Glutamatergic neuron (in vitro differentiated cells): ENCODE measurements around the gene PAPPA2. TPM values are rescaled to one million over a fixed set of nuclear protein-coding genes. Genes with fewer than 3 reads are reported as not detected.
A peak's percentile ranks its signal among the peaks of the same experiment; 100 is the strongest.

ENCODE experiments used
- DNase-seq: peaks from one replicate; pipeline ENCODE4 v3.0.0; 2022
- H3K27ac Mint-ChIP-seq: one replicate; pipeline ENCODE4 v1.8.0; 2020; ENCODE audit warnings: mild to moderate bottlenecking, mixed read lengths, inconsistent platforms; ENCODE audit not compliant: unreplicated experiment
- H3K27me3 Mint-ChIP-seq: one replicate; pipeline ENCODE4 v1.8.0; 2020; ENCODE audit warnings: mild to moderate bottlenecking, moderate library complexity, mixed read lengths, inconsistent platforms; ENCODE audit not compliant: unreplicated experiment
- H3K36me3 Mint-ChIP-seq: one replicate; pipeline ENCODE4 v1.8.0; 2020; ENCODE audit warnings: mild to moderate bottlenecking, mixed read lengths, inconsistent platforms; ENCODE audit not compliant: unreplicated experiment
- H3K4me1 Mint-ChIP-seq: one replicate; pipeline ENCODE4 v1.8.0; 2020; ENCODE audit warnings: mild to moderate bottlenecking, low read depth, mixed read lengths, inconsistent platforms; ENCODE audit not compliant: unreplicated experiment
- H3K4me3 Mint-ChIP-seq: one replicate; pipeline ENCODE4 v1.8.0; 2020; ENCODE audit warnings: mild to moderate bottlenecking, mixed read lengths, inconsistent platforms; ENCODE audit not compliant: unreplicated experiment
- H3K9me3 Mint-ChIP-seq: one replicate; pipeline ENCODE4 v1.8.0; 2020; ENCODE audit warnings: mild to moderate bottlenecking, moderate library complexity, mixed read lengths, inconsistent platforms; ENCODE audit not compliant: unreplicated experiment
- total RNA-seq: library from RNA; stranded (reverse); fragmentation: NEBNext Ultra II Directional; extraction: Animal tissue kit (Norgen Biotek cat#: 25700); gene quantifications from one replicate; pipeline ENCODE4 v1.2.1, GENCODE V29; 2021; ENCODE audit not compliant: unreplicated experiment
- TF ChIP-seq, protein P1 (sequence below): fragments of 200-600 bp; sonication (generic); IDR thresholded peaks from one replicate; pipeline ENCODE4 v1.5.0; 2021; ENCODE audit not compliant: partially characterized antibody, unreplicated experiment

The PAPPA2 gene
- total RNA-seq, 1 donor from 2014 or later: 2.3 TPM

- DNase-seq: no peak
- TF ChIP-seq, protein P1, sequence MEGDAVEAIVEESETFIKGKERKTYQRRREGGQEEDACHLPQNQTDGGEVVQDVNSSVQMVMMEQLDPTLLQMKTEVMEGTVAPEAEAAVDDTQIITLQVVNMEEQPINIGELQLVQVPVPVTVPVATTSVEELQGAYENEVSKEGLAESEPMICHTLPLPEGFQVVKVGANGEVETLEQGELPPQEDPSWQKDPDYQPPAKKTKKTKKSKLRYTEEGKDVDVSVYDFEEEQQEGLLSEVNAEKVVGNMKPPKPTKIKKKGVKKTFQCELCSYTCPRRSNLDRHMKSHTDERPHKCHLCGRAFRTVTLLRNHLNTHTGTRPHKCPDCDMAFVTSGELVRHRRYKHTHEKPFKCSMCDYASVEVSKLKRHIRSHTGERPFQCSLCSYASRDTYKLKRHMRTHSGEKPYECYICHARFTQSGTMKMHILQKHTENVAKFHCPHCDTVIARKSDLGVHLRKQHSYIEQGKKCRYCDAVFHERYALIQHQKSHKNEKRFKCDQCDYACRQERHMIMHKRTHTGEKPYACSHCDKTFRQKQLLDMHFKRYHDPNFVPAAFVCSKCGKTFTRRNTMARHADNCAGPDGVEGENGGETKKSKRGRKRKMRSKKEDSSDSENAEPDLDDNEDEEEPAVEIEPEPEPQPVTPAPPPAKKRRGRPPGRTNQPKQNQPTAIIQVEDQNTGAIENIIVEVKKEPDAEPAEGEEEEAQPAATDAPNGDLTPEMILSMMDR: no peak
These were observed 416.0 kb downstream of the PAPPA2 start for GRCh38 chr1:176878750-176879536.

GRCh38 chr1:176879784-176880620, 417.0 kb downstream of the PAPPA2 start:
- no peaks in the 10 kb centered on the region for H3K36me3 Mint-ChIP-seq
- H3K27ac Mint-ChIP-seq: no peak overlapping the region
- no peak for DNase-seq
- no peaks in the 10 kb centered on the region for H3K4me1 Mint-ChIP-seq
- H3K27me3 Mint-ChIP-seq: no peaks in the 10 kb centered on the region
- no peak overlapping the region for H3K4me3 Mint-ChIP-seq
- peaks cover 2% of the 10 kb centered on the region for H3K9me3 Mint-ChIP-seq
- TF ChIP-seq, protein P1: no peak

More at GRCh38 chr1:176878750-176879536, 416.0 kb downstream of the PAPPA2 start:
- Mint-ChIP-seq H3K9me3 (peaks cover 2% of the 10 kb centered on the region), H3K4me3 (no peak overlapping the region), H3K4me1 (no peaks in the 10 kb centered on the region), H3K36me3 (no peaks in the 10 kb centered on the region), H3K27me3 (no peaks in the 10 kb centered on the region), H3K27ac (no peak overlapping the region)

DNA sequence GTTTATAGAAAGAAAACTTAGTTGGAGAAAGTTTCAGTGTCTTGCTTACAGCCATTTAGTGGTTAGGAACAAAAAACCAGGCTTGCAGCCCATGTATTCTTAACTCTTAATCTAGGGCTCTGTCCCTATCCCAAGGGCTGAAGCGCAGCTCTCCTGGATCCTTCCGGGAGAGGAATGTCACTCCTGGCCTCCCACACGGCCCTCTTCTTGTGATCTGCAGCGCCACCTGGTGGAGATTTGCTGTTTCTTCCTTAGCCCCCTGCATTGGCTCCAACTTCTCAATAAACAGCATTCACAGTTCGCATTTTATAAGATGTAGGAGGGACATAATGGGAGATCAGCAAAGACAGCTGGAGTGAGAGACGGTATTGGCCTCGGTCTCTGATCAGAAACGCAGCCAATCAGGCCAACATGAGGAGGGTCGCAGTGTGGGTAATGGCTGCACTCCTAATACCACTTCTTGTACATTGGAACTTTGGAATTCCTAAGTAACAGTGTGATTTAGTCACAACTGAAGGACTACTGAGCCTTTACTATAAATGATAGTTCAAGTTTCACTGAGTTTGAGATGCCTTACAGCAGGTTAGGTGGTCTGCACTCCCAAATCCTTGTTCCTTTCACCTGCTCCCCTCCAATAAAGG, 418.1 kb downstream of the PAPPA2 start:
- Mint-ChIP-seq H3K27me3 (peaks cover 2% of the 10 kb centered on the region), H3K9me3 (peaks cover 2% of the 10 kb centered on the region), H3K27ac (no peak overlapping the region), H3K4me1 (no peaks in the 10 kb centered on the region), H3K36me3 (no peaks in the 10 kb centered on the region), H3K4me3 (no peak overlapping the region)
- peak; percentile 85 for DNase-seq
- TF ChIP-seq, protein P1: peak; percentile 97

DNA sequence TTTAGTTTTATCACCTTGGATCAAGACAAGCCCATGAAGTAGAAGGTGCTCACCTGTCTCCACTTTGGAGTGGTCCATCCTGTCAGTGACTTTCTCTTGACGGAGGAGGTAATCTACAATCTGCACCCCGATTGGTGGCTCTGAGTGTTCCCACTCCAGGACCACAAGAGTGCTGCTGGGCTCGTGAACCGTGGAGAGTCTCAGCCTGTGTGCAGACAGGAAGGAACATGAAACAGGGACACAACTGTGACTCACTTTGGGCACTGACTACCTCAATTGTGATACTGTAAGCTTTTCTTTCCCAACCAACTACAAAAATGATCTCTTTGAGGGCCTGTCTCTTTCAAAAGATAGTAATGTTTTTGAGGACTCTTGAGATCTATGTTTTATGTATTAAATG, 421.3 kb downstream of the PAPPA2 start:
- H3K4me3 Mint-ChIP-seq: no peak overlapping the region
- no peaks in the 10 kb centered on the region for H3K9me3 Mint-ChIP-seq
- TF ChIP-seq, protein P1: no peak
- H3K4me1 Mint-ChIP-seq: no peaks in the 10 kb centered on the region
- H3K27me3 Mint-ChIP-seq: peaks cover 2% of the 10 kb centered on the region
- no peak for DNase-seq
- no peak overlapping the region for H3K27ac Mint-ChIP-seq
- H3K36me3 Mint-ChIP-seq: no peaks in the 10 kb centered on the region
